RKO (cell line): Measurements from ENCODE around the gene RAB5IF.
"Not testable (repeated sequence)": the region's sequence is repeated elsewhere in the genome, so short reads cannot be mapped to it uniquely, and the experiment has no call there.

ENCODE experiments used
- DNase-seq: peaks from one replicate; pipeline ENCODE4 v3.0.0-alpha.2; 2016; ENCODE audit warnings: low spot score

RAB5IF gene

DNA sequence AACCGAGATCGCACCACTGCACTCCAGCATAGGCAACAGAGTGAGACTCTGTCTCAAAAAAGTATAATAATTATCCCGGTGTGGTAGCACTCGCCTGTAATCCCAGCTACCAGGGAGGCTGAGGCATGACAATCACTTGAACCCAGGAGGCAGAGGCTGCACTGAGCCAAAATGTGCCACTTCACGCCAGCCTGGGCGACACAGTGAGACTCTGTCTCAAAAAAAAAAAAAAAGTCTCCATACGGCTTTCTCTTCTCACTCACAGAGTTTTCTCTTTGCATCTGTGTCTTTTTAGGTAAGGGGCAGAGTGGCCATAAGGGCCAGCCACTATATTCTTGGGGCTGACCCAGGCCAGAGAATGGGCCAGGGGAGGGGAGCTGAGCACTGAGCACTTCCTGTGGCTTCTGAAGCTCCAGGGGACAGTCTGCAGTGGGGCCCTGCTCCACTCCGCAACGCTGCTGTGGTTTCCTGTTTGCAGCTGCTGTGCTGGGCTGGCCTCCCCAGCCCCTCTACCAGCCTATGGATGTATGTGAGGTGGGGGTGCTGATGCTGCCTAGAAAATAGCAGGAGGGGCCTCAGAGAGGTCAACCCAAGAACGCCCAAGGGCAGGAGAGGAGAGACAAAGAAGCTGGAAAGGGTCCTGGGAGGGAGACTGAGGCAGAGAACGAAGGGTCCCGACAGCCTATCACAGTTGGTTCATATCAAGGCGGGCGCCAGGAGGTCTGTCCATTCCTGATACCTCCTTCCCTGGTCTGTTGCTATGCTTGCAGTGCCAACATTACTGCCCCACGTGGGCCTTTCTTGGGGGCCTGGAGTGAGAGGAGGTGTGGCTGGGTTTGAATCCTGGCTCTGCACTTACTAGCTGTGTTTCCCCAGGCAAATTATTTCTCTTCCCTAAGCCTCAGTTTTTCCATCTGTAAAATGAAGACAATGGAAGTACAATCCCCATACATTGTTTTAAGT is 24.4 kb downstream of the RAB5IF start:
- no peak for DNase-seq

DNA sequence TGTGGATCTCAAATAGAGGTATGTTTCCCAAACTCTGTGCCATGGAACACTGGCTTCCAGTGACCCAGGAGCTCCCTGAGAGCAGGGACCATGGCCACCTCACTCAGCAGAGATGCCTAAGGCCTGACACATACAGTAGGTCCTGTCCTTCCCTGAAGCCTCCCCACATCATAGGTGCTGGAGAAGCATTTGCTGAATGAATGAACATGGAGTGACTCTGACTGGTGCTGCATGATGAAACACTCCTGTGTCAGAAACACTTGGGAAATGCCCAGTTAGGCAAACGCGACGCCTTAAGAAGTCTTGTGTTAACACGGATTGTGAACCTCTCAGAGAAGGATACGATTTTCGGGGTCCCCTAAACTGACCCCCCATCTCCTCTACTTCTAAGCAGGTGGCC is 26.1 kb downstream of the RAB5IF start:
- peak; percentile 27 for DNase-seq

DNA sequence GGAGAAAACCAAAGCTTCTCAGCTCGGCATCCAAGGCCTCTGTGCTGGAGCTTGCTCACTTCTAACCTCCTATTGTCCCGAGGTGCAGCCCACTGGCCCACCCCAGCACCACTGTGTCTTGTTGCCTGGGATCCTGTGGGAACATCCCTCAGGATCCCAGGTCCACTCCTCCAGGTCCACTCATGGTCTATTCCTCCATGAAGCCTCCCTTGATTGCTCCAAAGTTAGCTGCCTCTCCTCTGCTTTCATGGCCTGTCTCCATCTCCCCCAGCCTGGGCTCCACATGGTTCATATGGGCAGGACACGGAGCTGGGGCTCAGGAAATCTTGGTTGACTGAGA is 26.5 kb downstream of the RAB5IF start:
- no peak for DNase-seq

DNA sequence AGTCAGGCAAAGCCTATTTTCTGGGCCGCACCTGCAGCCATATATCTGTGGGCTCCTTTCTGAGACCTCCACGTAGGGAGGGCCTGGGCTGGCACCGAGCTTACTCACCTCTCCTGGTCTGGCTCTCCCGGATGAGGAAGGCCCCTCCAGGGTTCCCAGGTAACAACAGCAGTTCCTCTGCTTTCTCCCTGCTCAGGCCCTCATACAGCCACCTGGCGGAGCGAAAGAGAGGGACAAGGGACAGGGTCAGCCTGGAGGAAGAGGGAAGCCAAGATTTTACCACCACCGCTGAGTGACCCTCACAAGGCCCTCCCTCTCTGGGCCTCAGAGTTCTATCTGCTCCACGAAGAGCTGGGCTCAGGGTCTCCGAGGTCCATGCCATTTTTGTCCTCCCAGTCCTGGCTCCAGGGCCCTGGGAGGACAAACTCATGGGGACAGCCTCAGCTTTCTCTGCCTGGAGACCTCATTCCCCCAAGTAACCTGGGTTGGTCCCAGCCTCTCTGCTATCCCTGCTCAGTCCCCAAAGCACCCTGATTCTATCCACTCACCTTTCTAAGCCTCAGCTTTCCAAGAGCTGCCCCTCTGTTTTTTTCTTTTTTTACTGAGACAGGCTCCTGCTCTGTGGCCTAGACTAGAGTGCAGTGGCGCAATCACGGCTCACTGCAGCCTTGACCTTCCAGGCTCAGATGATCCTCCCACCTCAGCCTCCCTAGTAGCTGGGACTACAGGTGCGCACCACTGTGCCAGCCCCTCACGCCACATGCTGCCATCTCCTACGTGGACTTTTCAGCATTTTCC is 27.1 kb downstream of the RAB5IF start:
- DNase-seq = no peak

DNA sequence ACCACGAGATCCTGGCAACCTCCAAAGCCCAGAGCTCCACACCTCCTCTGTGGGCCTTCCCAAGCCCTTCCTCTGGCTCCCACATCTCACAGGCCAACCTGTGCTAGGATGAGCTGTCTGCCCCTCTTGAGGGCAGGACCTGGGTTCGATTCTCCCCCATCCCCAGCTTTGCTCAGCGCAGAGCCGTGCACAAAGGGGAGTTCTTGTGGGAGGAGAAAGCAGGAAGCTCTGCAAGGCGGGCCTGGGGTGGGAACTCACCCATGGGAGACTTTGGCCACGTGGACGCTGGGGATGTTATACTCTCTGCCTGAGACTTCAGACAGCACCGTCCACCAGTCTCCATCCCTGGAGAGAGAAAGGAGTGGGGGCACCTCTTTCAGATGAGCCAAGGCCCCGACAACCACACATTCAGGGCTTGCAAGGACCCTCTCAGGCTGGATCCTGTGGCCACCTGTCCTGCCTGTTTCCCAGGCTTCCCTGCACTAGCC is 27.8 kb downstream of the RAB5IF start:
- no peak for DNase-seq

DNA sequence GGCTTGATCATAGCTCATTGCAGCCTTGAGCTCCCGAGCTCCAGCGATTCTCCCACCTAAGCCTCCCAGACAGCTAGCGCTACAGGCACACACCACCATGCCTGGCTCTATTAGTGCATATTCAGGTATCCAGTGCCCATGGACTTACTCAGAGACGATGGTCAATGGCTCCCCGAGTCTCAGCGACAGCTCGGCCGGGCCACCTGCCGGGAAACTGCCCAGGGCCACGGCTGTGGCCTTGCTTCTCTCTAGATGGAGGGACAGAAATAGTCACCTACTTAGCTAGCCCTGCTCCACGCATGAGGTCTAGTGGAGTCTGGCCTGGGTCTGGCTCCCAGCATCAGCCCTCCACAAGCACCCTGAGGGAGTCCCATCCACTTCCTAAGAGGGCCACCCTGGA is 28.8 kb downstream of the RAB5IF start:
- DNase-seq = no peak

DNA sequence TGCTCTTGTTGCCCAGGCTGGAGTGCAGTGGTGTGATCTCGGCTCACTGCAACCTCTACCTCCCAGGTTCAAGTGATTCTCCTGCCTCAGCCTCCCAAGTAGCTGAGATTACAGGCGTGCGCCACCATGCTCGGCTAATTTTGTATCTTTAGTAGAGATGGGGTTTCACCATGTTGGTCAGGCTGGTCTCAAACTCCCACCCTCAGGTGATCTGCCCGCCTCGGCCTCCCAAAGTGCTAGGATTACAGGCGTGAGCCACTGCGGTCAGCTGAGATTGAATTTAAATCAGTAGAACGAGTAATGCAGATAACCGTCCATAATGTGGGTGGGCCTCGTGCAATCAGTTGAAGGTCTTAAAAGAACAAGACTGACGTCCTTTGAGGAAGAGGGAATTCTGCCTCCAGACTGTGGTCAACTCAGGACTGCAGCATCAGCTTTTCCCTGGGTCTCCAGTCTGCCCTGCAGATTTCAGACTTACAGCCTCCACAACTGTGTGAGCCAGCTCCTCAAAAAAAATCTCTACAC is 33.4 kb downstream of the RAB5IF start:
- not testable (repeated sequence) for DNase-seq

DNA sequence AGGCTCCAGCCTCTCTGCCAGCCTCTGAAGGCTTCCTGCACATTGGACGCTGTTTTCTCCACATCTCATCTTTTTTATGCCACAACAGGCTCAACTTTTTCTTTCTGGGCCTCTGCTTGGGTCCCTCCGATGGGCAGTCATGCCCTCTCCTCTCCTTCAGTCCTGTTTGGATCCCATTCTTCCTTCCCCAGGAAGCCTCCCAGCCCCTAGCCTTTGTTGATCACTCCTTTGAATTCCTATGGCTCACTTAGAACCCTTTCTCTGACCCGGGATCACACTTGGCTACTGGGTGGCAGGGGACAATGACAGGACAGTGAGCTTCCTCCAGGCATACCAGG is 35.9 kb downstream of the RAB5IF start:
- DNase-seq = no peak

DNA sequence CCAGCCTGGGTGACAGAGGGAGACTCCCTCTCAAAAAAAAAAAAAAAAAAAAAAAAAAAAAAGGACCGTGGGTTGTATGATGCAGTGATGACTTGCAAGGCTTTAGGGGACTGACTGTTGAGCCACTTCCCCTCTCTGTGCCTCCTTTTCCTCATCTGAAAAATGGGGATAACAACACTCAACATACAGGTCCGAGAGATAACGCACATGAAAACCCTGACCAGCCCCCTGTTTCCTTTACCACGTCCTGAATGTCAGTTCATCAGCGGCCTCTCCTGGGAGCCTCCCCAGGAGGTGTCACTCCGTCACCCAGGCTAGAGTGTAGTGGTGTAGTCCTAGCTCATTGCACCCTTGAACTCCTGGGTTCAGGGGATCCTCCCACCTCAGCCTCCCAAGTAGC is 36.6 kb downstream of the RAB5IF start:
- peak; percentile 21 for DNase-seq

DNA sequence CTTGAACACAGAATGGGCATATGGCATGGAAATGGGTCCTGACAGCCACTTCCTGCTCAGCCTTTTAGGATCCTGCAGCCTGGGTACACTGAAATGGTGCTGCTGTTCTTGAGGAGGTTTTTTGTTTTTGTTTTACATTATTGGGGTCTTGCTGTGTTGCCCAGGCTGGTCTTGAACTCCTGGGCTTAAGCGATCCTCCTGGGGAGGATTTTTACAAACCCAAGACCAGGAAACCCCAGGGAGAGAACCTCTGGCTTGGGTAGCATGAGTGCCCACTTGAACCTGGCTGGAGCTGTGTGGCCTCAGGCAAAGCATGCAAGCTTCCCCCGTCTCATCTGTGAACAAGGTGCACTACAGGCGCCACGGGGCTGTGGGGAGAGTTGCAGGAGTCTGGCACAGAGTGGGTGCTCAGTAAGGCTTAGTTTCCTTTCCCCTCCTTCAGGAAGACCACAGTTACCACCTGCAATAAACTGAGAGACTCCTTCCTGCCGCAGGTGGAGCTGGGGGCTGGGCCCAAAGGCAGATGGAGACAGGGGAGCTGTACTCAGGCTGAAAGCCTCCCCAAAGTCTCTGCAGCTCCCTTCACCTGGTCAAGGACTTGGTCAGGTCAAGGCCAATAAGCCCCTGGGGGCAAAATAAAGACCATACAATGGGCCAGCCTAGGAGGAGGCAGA is 38.6 kb downstream of the RAB5IF start:
- DNase-seq = no peak

DNA sequence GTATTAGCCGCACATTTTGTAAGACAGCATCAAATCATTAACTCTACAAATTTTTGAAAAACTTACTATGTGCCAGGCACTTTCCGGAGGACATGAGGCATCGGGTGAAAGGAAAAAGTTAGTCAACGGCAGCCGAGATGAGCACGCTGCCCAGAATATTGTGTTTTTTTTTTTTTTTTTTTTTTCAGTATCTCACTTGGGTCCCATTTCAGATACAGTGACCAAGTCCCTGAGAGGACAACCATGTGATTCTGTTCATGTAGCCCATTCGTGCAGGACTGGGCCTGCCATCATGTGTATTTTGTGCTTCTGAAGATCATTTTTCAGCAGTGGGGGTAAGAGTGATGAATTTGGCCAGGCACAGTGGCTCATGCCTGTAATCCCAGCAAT is 39.1 kb downstream of the RAB5IF start:
- no peak for DNase-seq

DNA sequence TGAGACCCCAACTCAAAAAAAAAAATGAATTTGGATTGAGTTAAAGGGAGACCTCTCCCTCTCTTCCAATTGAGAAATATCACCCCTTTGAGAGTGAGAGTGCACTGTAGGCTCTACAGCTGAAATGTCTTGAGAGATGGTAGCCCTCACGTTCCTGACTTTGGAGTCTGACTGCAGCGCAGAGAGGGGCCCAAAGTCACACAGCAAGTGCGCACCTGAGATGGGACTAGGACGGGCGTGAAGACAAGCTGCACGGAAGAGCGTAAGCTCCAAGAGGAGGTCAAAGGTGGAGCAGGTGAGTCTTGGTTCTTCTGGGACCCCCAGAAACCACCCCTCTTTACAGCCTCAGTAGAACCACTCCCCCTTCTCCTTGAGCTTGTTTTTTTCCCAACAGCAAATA is 39.8 kb downstream of the RAB5IF start:
- DNase-seq = no peak

DNA sequence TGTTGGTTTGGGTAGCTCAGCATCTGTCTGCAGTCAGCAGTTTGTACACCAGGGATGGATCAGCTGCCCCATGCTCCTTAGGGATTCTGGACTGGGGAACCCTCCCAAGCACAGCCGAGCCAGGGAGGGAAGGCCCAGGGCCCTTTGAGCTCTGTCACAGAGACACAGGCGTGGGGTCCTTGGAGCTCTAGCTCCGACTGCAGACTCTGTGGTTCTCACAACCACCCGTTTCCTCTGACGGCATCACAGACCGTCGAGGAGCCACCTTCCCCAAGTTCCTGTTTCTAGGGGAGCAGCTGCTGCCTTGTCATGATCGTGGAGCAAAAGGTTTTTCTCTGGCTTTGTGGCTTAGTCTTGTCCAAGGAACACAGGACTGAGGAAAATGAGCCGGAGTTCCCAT is 40.4 kb downstream of the RAB5IF start, which contains the start of gene SLA2:
SLA2 (minus strand) TSS at position 199 of the 400 bp plus-strand sequence. CDS start 4,861 bp downstream, outside the sequence.
- no peak for DNase-seq

DNA sequence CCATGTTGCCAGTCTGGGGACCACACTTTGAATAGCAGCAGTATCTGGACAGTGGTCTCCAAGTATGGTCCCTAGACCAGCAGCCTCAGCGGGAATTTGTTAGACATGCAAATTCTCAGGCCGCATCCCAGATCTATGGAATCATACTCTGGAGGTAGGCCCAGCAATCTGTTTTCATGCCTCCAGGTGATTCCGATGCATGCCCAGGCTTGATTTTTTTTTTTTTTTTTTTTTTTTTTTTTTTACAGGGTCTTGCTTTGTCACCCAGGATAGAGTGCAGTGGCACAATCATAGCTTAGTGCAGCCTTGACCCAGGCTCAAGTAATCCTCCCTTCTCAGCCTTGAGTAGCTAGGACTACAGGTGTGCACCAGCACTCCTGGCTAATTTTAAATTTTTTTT is 41.1 kb downstream of the RAB5IF start:
- DNase-seq = no peak

DNA sequence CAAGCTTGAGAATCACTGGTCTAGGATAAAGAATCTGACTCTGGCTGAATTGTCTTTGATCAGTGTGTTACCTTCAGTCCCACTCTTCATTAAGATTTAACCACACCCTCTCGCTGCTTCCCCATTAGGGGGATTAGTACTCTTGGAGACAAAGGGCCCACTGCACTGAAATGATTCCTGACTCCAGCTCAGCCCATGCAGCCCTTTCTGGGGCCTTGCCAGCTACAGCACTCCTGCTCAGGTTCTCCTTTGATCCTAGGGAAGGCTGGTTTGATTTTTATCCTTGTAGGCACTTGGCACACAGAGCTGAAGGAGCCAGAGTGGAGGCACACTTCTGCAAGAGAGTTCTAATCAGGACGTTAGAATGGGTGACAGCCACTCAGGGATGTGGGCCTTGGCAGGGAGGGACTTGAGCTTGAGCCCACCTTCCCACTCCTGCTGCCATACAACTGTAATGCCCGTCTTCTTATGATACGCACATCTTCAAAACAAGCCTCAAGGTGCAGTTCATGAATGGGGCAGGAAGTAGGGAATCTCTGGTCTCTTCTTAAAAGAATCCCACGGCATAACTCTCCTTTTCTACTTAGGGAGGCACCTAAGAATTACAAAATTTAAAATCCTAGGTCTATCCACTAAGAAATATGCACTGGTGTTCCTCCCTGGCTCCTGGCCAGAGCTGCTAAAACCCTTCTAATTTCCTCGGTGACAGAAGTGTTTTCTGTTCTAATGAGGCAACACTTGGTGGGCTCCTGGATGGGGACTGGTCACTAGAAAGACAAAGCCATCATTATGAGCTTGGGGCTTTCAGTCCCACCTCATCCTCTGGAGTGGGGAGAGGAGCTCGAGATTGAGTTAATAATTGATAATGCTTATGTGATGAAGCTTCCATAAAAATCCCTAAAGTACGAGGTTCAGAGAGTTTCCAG is 41.9 kb downstream of the RAB5IF start:
- no peak for DNase-seq

DNA sequence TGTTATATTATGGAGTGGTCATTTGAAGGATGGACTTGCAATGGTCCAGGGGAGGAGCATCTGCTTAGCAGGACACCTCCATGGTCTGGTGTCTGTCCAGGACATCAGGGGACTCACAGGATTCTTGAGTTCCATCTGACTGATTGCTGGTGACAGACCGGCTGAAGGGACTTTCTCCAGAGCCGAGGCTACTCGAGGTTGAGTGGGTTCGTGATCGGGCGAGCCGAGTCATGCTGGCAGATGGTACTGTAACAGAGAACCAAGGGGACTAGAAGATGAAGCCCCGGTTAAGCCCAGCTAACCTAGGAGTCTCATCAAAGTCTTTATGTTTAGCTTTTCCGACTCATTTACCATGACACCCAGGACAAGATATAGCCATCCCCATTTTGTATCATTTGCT is 47.9 kb downstream of the RAB5IF start:
- no peak for DNase-seq

DNA sequence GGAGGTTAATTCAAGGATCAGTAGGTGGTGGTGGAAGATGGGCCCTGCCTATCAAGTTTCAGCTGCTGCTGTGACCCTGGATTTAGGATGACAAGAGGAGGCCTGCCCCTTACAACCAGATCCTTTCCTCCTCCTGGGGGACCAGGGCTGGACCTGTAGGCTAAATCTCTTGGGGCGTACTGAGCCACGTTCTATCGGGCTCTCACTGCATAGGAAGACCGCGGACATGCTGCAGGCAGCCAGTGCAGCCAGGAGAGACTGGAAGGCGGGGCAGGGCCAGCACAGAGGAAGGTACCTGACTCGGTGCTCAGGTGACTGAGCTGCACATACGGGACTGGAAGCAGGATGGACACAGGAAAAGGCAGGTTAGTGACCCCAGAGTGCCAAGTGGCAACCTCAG is 48.9 kb downstream of the RAB5IF start:
- DNase-seq = no peak

DNA sequence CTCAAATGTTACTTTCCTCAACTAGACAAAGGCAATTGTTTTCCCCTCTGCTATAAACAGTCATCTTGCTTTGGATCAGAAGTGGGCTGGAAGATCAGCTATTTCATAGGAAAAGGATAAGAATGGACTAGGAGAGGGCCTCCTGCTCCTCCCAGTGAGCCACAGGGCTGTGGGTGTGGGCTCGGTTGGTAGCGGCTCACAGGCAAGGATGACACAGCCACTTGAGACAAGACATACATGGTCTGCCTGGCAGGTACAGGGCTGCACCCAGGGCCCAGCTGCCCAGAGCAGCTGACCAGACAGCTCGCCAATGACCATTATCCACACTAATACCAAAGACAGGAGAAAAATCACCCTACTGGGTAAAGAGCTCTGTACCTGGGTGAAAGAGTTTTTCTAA is 49.4 kb downstream of the RAB5IF start:
- no peak for DNase-seq

DNA sequence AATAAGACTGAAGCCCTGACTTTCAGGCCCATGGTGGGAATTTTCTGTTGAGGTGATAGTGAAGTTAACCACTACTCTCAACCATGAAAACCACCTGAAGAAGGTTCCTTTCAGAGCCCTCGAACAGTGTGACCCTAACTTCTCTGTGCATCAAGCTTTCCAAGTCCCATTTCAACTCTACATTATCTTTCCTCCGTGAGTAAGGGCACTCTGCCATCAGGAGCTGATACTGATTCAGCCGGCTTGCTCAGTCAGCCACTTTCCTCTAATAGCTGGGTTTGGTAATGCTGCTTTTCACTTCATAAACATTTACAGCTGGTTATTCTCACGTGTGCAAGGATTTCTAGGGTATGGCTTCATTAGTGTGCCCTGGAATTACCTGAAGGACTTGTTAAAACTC is 51.2 kb downstream of the RAB5IF start:
- no peak for DNase-seq

DNA sequence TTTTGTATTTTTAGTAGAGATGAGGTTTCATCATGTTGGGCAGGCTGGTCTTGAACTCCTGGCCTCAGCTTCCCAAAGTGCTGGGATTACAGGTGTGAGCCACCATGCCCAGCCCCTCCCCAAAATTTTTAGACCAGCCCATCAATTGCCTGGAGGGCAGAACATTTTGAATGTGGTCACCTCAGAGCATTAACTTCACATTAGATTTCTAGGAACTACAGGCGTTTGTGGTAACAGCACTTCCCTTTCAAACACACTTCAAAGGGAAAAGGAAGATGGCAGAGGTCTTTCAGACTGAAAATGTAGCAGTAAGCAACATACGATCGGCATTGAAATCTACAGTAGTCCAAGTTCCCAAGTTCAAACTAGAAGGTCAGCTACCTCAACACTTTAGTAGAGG is 52.7 kb downstream of the RAB5IF start:
- no peak for DNase-seq
